Muscle of arm (tissue), 14 donors: ENCODE measurements around the gene FOLR2. TPM values are rescaled to one million over a fixed set of nuclear protein-coding genes. Genes with fewer than 3 reads are reported as not detected.
A peak's percentile ranks its signal among the peaks of the same experiment; 100 is the strongest.
"Not testable (repeated sequence)": the region's sequence is repeated elsewhere in the genome, so short reads cannot be mapped to it uniquely, and the experiment has no call there.

Source experiments
- DNase-seq: peaks from one replicate; pipeline ENCODE4 v3.0.0-alpha.2; 2013
- long read RNA-seq, 11 donors: transcript quantifications; one replicate each; lab custom pipeline, GENCODE V29; 2026
- polyA plus RNA-seq, 12 donors: library from polyadenylated mRNA; unstranded; fragments of 120-200 nt; gene quantifications; one replicate each; pipeline ENCODE4 v1.2.1, GENCODE V29; 2013; ENCODE audit not compliant: insufficient read length in 12 of 12

FOLR2 gene
- polyA plus RNA-seq, result 10 to 100 TPM in 11 of 12 donors, not detected in 1; 10.4 to 32.6 (median 20.6) TPM
- long read RNA-seq, donor 1, transcript FOLR2-201 (5 exons, 1,138 nt), result major isoform, 6 of 7 reads
- long read RNA-seq, donor 1, partial matches to known transcripts, result 0 of 7 reads
- long read RNA-seq, donor 1, other reads (novel, unspliced or antisense), result 0 of 7 reads
- long read RNA-seq, donor 2, transcript FOLR2-201 (5 exons, 1,138 nt), result major isoform, 7 of 14 reads
- long read RNA-seq, donor 2, partial matches to known transcripts, result 5 of 14 reads
- long read RNA-seq, donor 2, other reads (novel, unspliced or antisense), result 0 of 14 reads
- long read RNA-seq, donor 3, partial matches to known transcripts, result 6 of 11 reads
- long read RNA-seq, donor 3, other reads (novel, unspliced or antisense), result 0 of 11 reads
- long read RNA-seq, donor 4, transcript FOLR2-201 (5 exons, 1,138 nt), result major isoform, 9 of 9 reads
- long read RNA-seq, donor 4, partial matches to known transcripts, result 0 of 9 reads
- long read RNA-seq, donor 4, other reads (novel, unspliced or antisense), result 0 of 9 reads
- long read RNA-seq, donor 5, result 0 reads
- long read RNA-seq, donor 6, transcript FOLR2-201 (5 exons, 1,138 nt), result major isoform, 8 of 9 reads
- long read RNA-seq, donor 6, partial matches to known transcripts, result 0 of 9 reads
- long read RNA-seq, donor 6, other reads (novel, unspliced or antisense), result 0 of 9 reads
- long read RNA-seq, donor 7, transcript FOLR2-201 (5 exons, 1,138 nt), result major isoform, 5 of 6 reads
- long read RNA-seq, donor 7, partial matches to known transcripts, result 0 of 6 reads
- long read RNA-seq, donor 7, other reads (novel, unspliced or antisense), result 0 of 6 reads
- long read RNA-seq, donor 8, transcript FOLR2-201 (5 exons, 1,138 nt), result major isoform, 12 of 14 reads
- long read RNA-seq, donor 8, partial matches to known transcripts, result 0 of 14 reads
- long read RNA-seq, donor 8, other reads (novel, unspliced or antisense), result 0 of 14 reads
- long read RNA-seq, donor 9, transcript FOLR2-201 (5 exons, 1,138 nt), result major isoform, 11 of 12 reads
- long read RNA-seq, donor 9, partial matches to known transcripts, result 0 of 12 reads
- long read RNA-seq, donor 9, other reads (novel, unspliced or antisense), result 0 of 12 reads
- long read RNA-seq, donor 10, transcript FOLR2-201 (5 exons, 1,138 nt), result major isoform, 10 of 10 reads
- long read RNA-seq, donor 10, partial matches to known transcripts, result 0 of 10 reads
- long read RNA-seq, donor 10, other reads (novel, unspliced or antisense), result 0 of 10 reads
- long read RNA-seq, donor 11, transcript FOLR2-201 (5 exons, 1,138 nt), result major isoform, 15 of 25 reads
- long read RNA-seq, donor 11, partial matches to known transcripts, result 5 of 25 reads
- long read RNA-seq, donor 11, other reads (novel, unspliced or antisense), result 0 of 25 reads

GRCh38 chr11:72216638-72217037 lies at the start of gene FOLR2:
FOLR2 (plus strand) TSS chr11:72216794; CDS start chr11:72218585, 1,791 bp downstream.
- no peak for DNase-seq

- DNase-seq, result not testable (repeated sequence)
Measured at GRCh38 chr11:72169046-72169555, 47.5 kb upstream of the FOLR2 start.

- DNase-seq, result not testable (repeated sequence)
Measured at GRCh38 chr11:72169754-72170153, 46.8 kb upstream of the FOLR2 start.

- DNase-seq, result not testable (repeated sequence)
Measured at GRCh38 chr11:72172043-72172442, 44.6 kb upstream of the FOLR2 start.

GRCh38 chr11:72173291-72173690 lies 43.3 kb upstream of the FOLR2 start:
- DNase-seq, result no peak

- no peak for DNase-seq
Measured at GRCh38 chr11:72174302-72175070, 42.1 kb upstream of the FOLR2 start.

GRCh38 chr11:72177656-72178055 lies 38.9 kb upstream of the FOLR2 start:
- DNase-seq, result no peak

GRCh38 chr11:72179049-72179803 lies 37.4 kb upstream of the FOLR2 start:
- no peak for DNase-seq

- DNase-seq, result no peak
Measured at GRCh38 chr11:72179804-72180396, 36.7 kb upstream of the FOLR2 start.

GRCh38 chr11:72180892-72181552 lies 35.6 kb upstream of the FOLR2 start:
- not testable (repeated sequence) for DNase-seq

- not testable (repeated sequence) for DNase-seq
Measured at GRCh38 chr11:72181553-72181958, 35.0 kb upstream of the FOLR2 start.

- no peak for DNase-seq
Measured at GRCh38 chr11:72188267-72188666, 28.3 kb upstream of the FOLR2 start.

- peak; percentile 25 for DNase-seq
Measured at GRCh38 chr11:72189455-72190250, 26.9 kb upstream of the FOLR2 start.

GRCh38 chr11:72190631-72191071 lies 25.9 kb upstream of the FOLR2 start:
- DNase-seq, result no peak

- no peak for DNase-seq
Measured at GRCh38 chr11:72191961-72192381, 24.6 kb upstream of the FOLR2 start, which contains the start of gene FOLR1. FOLR1 (plus strand) TSS chr11:72192140; CDS start chr11:72192174, 34 bp downstream.

GRCh38 chr11:72195518-72196270 lies 20.9 kb upstream of the FOLR2 start:
- DNase-seq, result no peak

GRCh38 chr11:72201445-72201844 lies 15.1 kb upstream of the FOLR2 start:
- not testable (repeated sequence) for DNase-seq
